Suppressor macrophage treated with lipopolysaccharide for 4 hours (primary cell): ENCODE data around the gene ACOT12.
A peak's percentile ranks its signal among the peaks of the same experiment; 100 is the strongest.
"Not testable (repeated sequence)": the region's sequence is repeated elsewhere in the genome, so short reads cannot be mapped to it uniquely, and the experiment has no call there.

ENCODE experiments used
- DNase-seq: peaks from one replicate; pipeline ENCODE4 v3.0.0-alpha.2; 2020

ACOT12 gene

DNA sequence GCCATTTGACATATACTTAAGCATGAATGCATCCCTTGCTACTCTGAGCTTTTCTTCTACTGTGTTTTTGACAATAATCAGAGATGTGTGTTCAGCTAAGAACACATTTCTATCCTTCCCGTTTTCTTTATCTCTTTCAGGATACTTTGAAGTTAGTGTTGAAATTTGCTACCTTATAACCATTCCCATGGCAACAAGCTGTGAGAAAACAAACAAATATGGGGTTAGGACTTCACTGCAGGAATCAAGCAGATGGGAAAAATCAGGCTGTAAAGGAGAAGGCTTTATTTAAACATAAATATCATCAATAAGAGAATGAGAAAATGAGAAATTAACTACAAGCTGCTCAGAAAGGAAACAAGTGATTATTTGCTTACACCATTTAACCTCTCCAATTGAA, 57.4 kb downstream of the ACOT12 start:
- no peak for DNase-seq

DNA sequence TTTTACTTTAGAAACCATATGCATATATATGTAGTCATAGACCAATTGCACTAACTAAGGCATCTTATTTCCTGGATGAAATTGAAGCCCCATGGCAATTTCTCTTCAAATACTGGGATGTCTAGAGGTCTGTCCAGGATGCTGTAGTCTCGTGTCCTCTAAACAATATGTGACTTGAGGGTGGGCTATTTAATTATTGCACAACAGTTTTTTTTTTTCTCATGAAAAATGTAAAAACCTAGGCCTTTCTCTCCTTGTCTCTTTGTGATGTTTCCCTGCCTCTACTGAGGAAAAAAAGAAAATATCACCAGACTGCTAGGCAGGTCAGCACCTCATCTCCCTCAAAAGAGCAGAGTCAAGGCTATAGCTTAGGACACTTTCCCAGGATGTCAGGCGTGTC, 58.0 kb downstream of the ACOT12 start:
- no peak for DNase-seq

GRCh38 chr5:81334304-81335061, 59.5 kb downstream of the ACOT12 start:
- DNase-seq = no peak

DNA sequence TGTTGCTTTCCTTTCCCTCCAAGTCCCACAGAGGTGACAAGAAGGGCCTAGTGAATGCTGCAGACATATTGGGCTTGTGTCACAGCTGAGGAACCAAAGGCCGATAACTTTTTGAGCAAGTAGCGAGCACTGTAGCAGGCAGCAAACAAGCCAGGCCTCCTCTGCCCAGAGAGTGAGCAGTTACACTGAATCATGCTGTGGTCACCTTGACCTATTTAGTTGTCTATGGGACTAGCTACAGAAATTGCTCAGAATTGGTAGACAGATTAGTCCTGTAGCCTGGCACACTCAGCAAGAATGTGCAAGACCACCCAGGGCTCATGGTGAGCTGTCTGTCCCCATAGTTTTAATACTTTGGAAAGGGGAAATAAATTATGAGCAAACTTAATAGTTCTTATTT, 67.4 kb downstream of the ACOT12 start:
- no peak for DNase-seq

DNA sequence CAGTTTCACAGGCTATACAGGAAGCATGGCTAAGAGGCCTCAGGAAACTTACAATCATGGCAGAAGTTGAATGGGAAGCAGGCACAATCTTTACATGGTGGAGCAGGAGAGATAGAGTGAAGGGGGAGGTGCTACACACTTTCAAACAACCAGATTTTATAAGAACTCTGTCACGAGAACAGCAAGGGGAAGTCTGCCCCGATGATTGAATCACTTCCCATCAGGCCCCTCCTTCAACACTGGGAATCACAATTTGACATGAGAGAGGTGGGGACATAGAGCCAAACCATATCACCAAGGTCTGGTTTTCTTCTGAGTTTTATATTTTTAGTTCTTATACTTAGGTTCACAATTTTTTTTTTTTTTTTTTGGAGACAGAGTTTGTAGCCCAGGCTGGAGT, 76.4 kb downstream of the ACOT12 start:
- DNase-seq = peak; percentile 56

DNA sequence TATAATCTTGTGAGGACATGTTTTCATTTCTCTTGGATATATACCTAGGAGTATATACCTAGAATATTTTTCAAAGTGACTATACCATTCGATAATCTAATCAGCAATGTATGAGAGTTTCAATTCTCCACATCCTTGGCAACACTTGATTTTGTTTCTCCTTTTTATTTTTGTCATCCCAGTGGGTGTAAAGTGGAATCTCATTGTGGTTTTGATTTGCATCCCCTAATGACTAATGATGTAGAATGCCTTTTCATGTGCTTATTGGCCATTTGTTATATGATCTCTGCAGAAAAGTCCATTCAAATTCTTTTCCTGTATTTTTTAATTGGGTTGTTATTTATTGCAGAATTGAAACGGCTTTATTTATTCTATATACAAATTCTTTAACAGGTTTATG, 77.4 kb downstream of the ACOT12 start:
- DNase-seq = peak; percentile 60

DNA sequence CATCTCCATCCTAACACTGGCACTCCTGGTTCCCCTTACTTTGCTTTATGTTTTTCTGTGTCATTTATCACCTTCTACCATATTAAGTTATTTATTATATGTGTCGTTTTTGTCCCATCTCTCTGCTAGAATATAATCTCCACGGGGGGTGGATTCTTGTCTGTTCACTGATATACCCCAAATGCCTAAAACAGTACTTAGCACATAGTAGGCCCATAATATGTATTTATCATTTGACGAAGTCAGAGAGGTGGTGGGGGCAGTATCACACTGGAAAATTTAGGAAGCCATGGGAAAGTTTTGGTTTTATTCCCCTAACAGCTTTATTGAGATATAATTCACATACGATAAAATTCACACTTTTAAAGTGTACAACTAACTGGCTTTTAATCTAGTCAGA, 78.1 kb downstream of the ACOT12 start:
- no peak for DNase-seq

DNA sequence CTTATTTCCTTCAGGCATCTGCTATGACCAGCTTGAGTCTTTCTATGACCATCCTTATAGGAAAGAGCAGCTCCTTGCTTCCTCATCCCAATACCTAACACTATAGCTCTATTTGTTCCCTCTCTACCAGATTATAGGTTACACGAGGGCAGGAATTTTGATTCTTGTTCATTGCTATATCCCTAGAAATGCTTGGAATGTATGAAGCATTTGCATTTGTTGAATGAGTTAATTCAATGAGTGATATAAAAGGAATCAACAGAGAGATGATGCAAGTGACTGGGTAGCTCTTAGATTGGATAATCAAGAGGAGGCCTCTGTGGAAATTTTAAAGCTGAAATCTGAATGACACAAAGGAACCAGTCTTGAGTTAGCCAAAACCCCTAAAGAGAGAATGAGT, 78.6 kb downstream of the ACOT12 start:
- DNase-seq = no peak

DNA sequence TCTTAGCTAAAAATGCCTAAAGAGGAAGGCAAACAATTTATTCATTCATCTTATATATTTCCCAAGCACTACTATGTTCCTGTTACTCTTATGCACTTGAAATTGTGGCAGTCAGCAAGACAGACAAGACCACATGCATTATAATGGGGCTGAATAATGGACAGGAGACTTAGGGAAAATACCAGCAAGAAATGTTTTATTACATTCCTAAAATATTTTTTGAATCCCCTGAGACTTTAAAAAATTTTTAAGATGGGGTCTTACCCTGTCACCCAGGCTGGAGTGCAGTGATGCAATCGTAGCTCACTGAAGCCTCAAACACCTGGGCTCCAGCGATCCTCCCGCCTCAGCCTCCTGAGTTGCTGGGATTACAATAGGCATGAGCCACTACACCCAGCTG, 79.4 kb downstream of the ACOT12 start:
- no peak for DNase-seq

DNA sequence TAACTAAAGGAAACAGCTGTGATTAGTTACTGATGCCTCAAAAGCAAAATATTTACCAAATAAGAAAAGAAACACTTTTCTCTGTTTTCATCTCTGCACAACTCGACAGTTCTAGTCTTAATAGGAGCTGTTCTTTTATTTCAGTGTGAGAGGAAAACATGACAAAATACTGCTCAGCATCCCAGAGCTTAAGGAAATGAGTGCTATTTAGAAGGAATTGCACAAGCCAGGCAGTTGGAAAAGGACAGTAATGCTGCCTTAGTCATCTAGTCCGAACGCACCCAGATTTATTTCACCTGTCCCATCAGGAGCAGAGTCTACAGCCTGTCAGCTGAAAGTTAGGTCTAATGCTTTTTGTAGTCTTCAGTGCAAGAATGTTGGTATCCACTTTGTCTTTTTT, 80.2 kb downstream of the ACOT12 start:
- DNase-seq = no peak

- no peak for DNase-seq
Measured at GRCh38 chr5:81313278-81313677, 80.7 kb downstream of the ACOT12 start.

- no peak for DNase-seq
Measured at GRCh38 chr5:81310402-81311063, 83.4 kb downstream of the ACOT12 start.

GRCh38 chr5:81308836-81309235, 85.1 kb downstream of the ACOT12 start:
- no peak for DNase-seq

- DNase-seq = peak; percentile 40
Measured at GRCh38 chr5:81305785-81306184, 88.1 kb downstream of the ACOT12 start.

- DNase-seq = no peak
Measured at GRCh38 chr5:81303563-81303962, 90.4 kb downstream of the ACOT12 start.

- DNase-seq = no peak
Measured at GRCh38 chr5:81302596-81302995, 91.3 kb downstream of the ACOT12 start.

- DNase-seq = peak; percentile 97
Measured at GRCh38 chr5:81301271-81302015, 92.5 kb downstream of the ACOT12 start, which contains the start of gene ZCCHC9. TSS of gene ZCCHC9 (plus strand) at chr5:81301587. CDS start at chr5:81304758, 3,171 bp downstream.

DNA sequence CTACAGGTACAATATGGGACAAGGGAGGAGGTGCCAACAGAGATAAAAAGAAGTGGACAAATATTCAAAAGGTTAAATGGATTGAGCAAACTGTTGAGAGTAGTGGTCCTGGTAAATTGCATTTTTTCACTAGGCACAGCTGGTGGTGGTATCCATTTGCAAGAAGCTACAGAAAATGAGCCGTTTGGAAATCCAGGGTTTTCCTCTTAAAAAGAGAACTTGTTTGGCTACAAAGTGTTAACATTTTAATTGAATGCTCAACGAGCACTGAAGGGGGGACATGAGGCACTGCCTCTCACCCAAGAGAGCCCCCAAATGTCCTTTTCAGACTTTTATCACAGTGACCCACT, 93.0 kb downstream of the ACOT12 start:
- peak; percentile 31 for DNase-seq

DNA sequence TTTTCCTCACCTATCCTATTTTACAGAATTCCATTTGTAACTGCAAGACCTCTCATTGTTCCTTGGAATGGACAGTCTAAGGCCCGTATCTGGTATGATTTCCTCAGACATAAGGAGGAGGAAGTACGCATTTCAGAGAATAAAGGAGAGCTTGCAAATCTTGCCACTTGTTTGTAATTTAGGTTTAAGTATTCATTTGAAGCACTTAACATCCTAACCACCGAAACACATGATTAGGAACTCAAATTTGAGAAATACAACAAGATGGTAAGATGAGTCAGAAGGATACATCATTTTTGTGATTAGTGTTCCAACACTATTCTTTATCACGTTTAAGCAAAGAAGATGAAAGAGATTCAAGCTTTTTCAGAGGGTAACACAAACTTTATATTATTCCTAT, 96.4 kb downstream of the ACOT12 start:
- DNase-seq = no peak

DNA sequence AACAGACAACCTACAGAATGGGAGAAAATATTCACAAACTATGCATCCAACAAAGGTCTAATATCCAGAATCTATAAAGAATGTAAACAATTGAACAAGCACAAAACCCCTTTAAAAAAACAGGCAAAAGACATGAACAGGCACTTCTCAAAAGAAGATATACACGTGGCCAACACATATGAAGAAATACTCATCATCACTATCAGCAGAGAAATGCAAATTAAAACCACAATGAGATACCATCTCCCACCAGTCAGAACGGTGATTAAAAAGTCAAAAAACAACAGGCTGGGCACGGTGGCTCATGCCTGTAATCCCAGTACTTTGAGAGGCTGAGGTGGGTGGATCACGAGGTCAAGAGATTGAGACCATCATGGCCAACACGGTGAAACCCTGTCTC, 99.9 kb downstream of the ACOT12 start:
- not testable (repeated sequence) for DNase-seq

GRCh38 chr5:81292130-81292529, 101.8 kb downstream of the ACOT12 start:
- DNase-seq = no peak

GRCh38 chr5:81290146-81290545, 103.8 kb downstream of the ACOT12 start:
- no peak for DNase-seq

DNA sequence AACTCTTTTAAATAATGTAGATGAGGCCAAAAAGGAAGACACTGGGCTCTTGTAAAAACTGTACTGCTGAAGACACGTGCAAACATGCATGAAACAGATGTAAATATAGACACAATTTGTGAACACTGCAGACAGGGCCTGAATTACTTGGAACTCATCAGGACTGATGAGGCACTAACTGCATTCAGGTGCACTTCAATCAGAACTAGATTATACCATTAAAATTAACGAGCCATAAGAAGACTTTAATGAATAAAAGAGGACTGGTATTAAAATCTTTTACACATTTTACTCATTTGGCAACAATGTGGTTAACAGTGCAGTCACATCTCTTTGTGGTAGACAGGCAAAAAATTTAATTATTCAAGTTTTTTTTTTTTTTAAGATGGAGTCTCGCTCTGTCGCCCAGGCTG, 105.9 kb downstream of the ACOT12 start:
- DNase-seq = no peak

GRCh38 chr5:81286059-81286617, 107.8 kb downstream of the ACOT12 start:
- no peak for DNase-seq
